ENCODE results near the gene CAMSAP2.

- no peak for TF ChIP-seq EP300 (IDR thresholded peaks at IDR 0.05; ENCODE audit: borderline replicate concordance)
- TF ChIP-seq RAD21 (IDR thresholded peaks at IDR 0.05; ENCODE audit: low read depth): no peak
- no peak for TF ChIP-seq YY1 (IDR thresholded peaks at IDR 0.05; ENCODE audit: low read depth)
Measured at GRCh38 chr1:200892958-200893357, 154.3 kb downstream of the CAMSAP2 start.

Data from Ishikawa (cell line).